ENCODE results near the gene DNM2.
A peak's percentile ranks its signal among the peaks of the same experiment; 100 is the strongest.

The DNM2 gene

GRCh38 chr19:10816691-10817090 is 98.8 kb downstream of the DNM2 start:
- no peak overlapping the region for H3K18ac ChIP-seq (ENCODE audit: low read length)
- no peak overlapping the region for H3K23ac ChIP-seq (ENCODE audit: low read depth, low read length, poor library complexity)
- no peak overlapping the region for H3K4me3 ChIP-seq (ENCODE audit: low read length in 2 of 2)
- H2BK120ac ChIP-seq (ENCODE audit: low read depth, low read length), result no peak overlapping the region
- H3K4ac ChIP-seq (ENCODE audit: low read length), result no peak overlapping the region
- no peak overlapping the region for H3K9ac ChIP-seq (ENCODE audit: low read depth, low read length, poor library complexity)
- no peak overlapping the region for H4K8ac ChIP-seq (ENCODE audit: low read depth, low read length)
- no peak for DNase-seq (ENCODE audit: low spot score)
- H2AK5ac ChIP-seq (ENCODE audit: low read depth, low read length), result no peak overlapping the region
- no peak overlapping the region for H3K14ac ChIP-seq (ENCODE audit: low read length)
- no peaks in the 10 kb centered on the region for H3K27me3 ChIP-seq (ENCODE audit: control insufficient read depth in 3 of 3, insufficient read depth in 3 of 3, low read depth in 1 of 3, low read length in 3 of 3)
- no peak overlapping the region for H2BK12ac ChIP-seq (ENCODE audit: low read length)
- no peak overlapping the region for H2AFZ ChIP-seq (ENCODE audit: low read length)
- H3K4me1 ChIP-seq (ENCODE audit: control insufficient read depth in 2 of 2, insufficient read depth in 1 of 2, low read depth in 1 of 2, low read length in 2 of 2), result no peaks in the 10 kb centered on the region
- no peak overlapping the region for H2BK5ac ChIP-seq (ENCODE audit: low read length)
- H3K9me3 ChIP-seq (replicated peaks in 1 of 2; ENCODE audit: control insufficient read depth in 2 of 2, insufficient read depth in 1 of 2, low read depth in 1 of 2, low read length in 2 of 2), result no peaks in the 10 kb centered on the region
- no peak overlapping the region for H3K27ac ChIP-seq (replicated peaks; ENCODE audit: low read length)
- peaks cover 2% of the 10 kb centered on the region for H3K79me1 ChIP-seq (ENCODE audit: low read depth, low read length)
- no peak overlapping the region for H3K4me2 ChIP-seq (ENCODE audit: insufficient read depth, low read length, poor library complexity, severe bottlenecking)
- H3K36me3 ChIP-seq (replicated peaks in 1 of 2; ENCODE audit: control insufficient read depth in 2 of 2, insufficient read depth in 2 of 2, low read length in 2 of 2), result peaks cover 22 to 60% of the 10 kb centered on the region in 2 donors
- no peak overlapping the region for H4K91ac ChIP-seq (ENCODE audit: low read depth, low read length, poor library complexity)
- no peak overlapping the region for H2BK15ac ChIP-seq (ENCODE audit: low read length)
- no CpG with 5 or more reads among the region's 11 CpGs for WGBS, 2 donors (ENCODE audit: extremely low coverage in 2 of 2, insufficient read length in 2 of 2, insufficient replicate concordance in 1 of 2)

- H3K14ac ChIP-seq (ENCODE audit: low read length), result no peak overlapping the region
- no peak overlapping the region for H3K4ac ChIP-seq (ENCODE audit: low read length)
- no peak overlapping the region for H2BK120ac ChIP-seq (ENCODE audit: low read depth, low read length)
- no peak overlapping the region for H2BK15ac ChIP-seq (ENCODE audit: low read length)
- no peak overlapping the region for H2AK5ac ChIP-seq (ENCODE audit: low read depth, low read length)
- H3K36me3 ChIP-seq (replicated peaks in 1 of 2; ENCODE audit: control insufficient read depth in 2 of 2, insufficient read depth in 2 of 2, low read length in 2 of 2), result peaks cover 19 to 61% of the 10 kb centered on the region in 2 donors
- H3K9ac ChIP-seq (ENCODE audit: low read depth, low read length, poor library complexity), result no peak overlapping the region
- no peak overlapping the region for H3K4me3 ChIP-seq (ENCODE audit: low read length in 2 of 2)
- no CpG with 5 or more reads among the region's 42 CpGs for WGBS, 2 donors (ENCODE audit: extremely low coverage in 2 of 2, insufficient read length in 2 of 2, insufficient replicate concordance in 1 of 2)
- no peaks in the 10 kb centered on the region for H3K9me3 ChIP-seq (replicated peaks in 1 of 2; ENCODE audit: control insufficient read depth in 2 of 2, insufficient read depth in 1 of 2, low read depth in 1 of 2, low read length in 2 of 2)
- no peaks in the 10 kb centered on the region for H3K4me1 ChIP-seq (ENCODE audit: control insufficient read depth in 2 of 2, insufficient read depth in 1 of 2, low read depth in 1 of 2, low read length in 2 of 2)
- no peak overlapping the region for H2BK5ac ChIP-seq (ENCODE audit: low read length)
- H4K8ac ChIP-seq (ENCODE audit: low read depth, low read length), result no peak overlapping the region
- H3K79me1 ChIP-seq (ENCODE audit: low read depth, low read length), result peaks cover 3% of the 10 kb centered on the region
- H3K18ac ChIP-seq (ENCODE audit: low read length), result no peak overlapping the region
- no peak overlapping the region for H4K91ac ChIP-seq (ENCODE audit: low read depth, low read length, poor library complexity)
- DNase-seq (ENCODE audit: low spot score), result no peak
- H3K23ac ChIP-seq (ENCODE audit: low read depth, low read length, poor library complexity), result no peak overlapping the region
- no peak overlapping the region for H2BK12ac ChIP-seq (ENCODE audit: low read length)
- no peak overlapping the region for H3K27ac ChIP-seq (replicated peaks; ENCODE audit: low read length)
- no peaks in the 10 kb centered on the region for H3K27me3 ChIP-seq (ENCODE audit: control insufficient read depth in 3 of 3, insufficient read depth in 3 of 3, low read depth in 1 of 3, low read length in 3 of 3)
- no peak overlapping the region for H3K4me2 ChIP-seq (ENCODE audit: insufficient read depth, low read length, poor library complexity, severe bottlenecking)
- H2AFZ ChIP-seq (ENCODE audit: low read length), result no peak overlapping the region
These were observed 99.6 kb downstream of the DNM2 start for GRCh38 chr19:10817291-10818038.

GRCh38 chr19:10818301-10819123 is 100.6 kb downstream of the DNM2 start:
- no peak overlapping the region for H4K8ac ChIP-seq (ENCODE audit: low read depth, low read length)
- no peak overlapping the region for H2BK5ac ChIP-seq (ENCODE audit: low read length)
- peak overlapping the region; percentile 63 for H2AK5ac ChIP-seq (ENCODE audit: low read depth, low read length)
- no peaks in the 10 kb centered on the region for H3K4me1 ChIP-seq (ENCODE audit: control insufficient read depth in 2 of 2, insufficient read depth in 1 of 2, low read depth in 1 of 2, low read length in 2 of 2)
- H3K4ac ChIP-seq (ENCODE audit: low read length), result no peak overlapping the region
- H3K79me1 ChIP-seq (ENCODE audit: low read depth, low read length), result peaks cover 3% of the 10 kb centered on the region
- H4K91ac ChIP-seq (ENCODE audit: low read depth, low read length, poor library complexity), result no peak overlapping the region
- H3K4me2 ChIP-seq (ENCODE audit: insufficient read depth, low read length, poor library complexity, severe bottlenecking), result no peak overlapping the region
- WGBS, 2 donors (ENCODE audit: extremely low coverage in 2 of 2, insufficient read length in 2 of 2, insufficient replicate concordance in 1 of 2), result no CpG with 5 or more reads among the region's 19 CpGs
- no peaks in the 10 kb centered on the region for H3K9me3 ChIP-seq (replicated peaks in 1 of 2; ENCODE audit: control insufficient read depth in 2 of 2, insufficient read depth in 1 of 2, low read depth in 1 of 2, low read length in 2 of 2)
- no peak overlapping the region for H2BK15ac ChIP-seq (ENCODE audit: low read length)
- peaks cover 21 to 55% of the 10 kb centered on the region in 2 donors for H3K36me3 ChIP-seq (replicated peaks in 1 of 2; ENCODE audit: control insufficient read depth in 2 of 2, insufficient read depth in 2 of 2, low read length in 2 of 2)
- peak overlapping the region; percentile 19 for H3K18ac ChIP-seq (ENCODE audit: low read length)
- no peak overlapping the region for H3K4me3 ChIP-seq (ENCODE audit: low read length in 2 of 2)
- H3K9ac ChIP-seq (ENCODE audit: low read depth, low read length, poor library complexity), result no peak overlapping the region
- H3K14ac ChIP-seq (ENCODE audit: low read length), result peak overlapping the region; percentile 71
- no peaks in the 10 kb centered on the region for H3K27me3 ChIP-seq (ENCODE audit: control insufficient read depth in 3 of 3, insufficient read depth in 3 of 3, low read depth in 1 of 3, low read length in 3 of 3)
- no peak overlapping the region for H3K27ac ChIP-seq (replicated peaks; ENCODE audit: low read length)
- no peak overlapping the region for H2AFZ ChIP-seq (ENCODE audit: low read length)
- no peak overlapping the region for H2BK12ac ChIP-seq (ENCODE audit: low read length)
- no peak overlapping the region for H2BK120ac ChIP-seq (ENCODE audit: low read depth, low read length)
- peak overlapping the region; percentile 80 for H3K23ac ChIP-seq (ENCODE audit: low read depth, low read length, poor library complexity)
- DNase-seq (ENCODE audit: low spot score), result no peak

Data from neuronal stem cell (in vitro differentiated cells).